ENCODE results near the gene IGSF1.

Gene IGSF1

DNA sequence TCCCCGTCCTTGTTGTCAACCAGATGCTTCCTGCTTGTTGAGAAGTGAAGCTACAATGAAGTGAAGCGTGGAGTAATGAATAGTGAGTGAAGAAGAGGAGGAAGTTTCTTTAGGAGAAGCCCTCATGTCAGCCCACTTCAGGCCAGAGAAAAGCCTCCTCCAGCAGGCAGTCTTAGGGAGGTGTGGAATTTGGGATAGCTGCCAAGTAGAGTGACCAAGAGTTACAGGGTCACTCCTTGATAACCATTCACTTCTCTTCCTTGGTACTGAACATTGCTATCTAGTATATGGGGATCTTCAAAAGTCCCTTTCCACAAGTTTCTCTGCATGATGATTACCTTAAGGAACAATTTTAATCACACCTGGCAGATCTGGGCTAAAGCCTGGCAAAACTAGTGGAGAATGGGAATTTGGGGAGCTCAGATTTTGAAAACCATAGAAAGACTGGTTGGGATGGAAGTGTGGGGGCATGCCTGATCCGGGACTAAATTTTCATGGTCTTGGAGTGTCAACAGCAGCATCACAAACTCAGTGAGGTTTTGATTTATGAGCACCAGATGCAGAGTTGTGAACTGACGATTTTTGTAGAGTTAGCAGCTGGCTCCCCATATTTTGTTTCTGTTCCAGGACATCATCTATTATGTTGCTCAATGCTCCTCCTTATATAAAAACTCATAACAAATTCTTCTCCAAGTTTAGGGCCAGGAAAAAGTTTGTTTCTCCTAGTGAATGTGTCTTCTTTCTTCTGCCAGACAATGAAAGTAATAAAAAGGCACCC is 53.1 kb downstream of the IGSF1 start:
- Histone ChIP-seq H3K27me3 (replicated peaks; ENCODE audit: insufficient read depth, low read length) (no peaks in the 10 kb centered on the region), H3K27ac (ENCODE audit: low read length) (no peak overlapping the region), H3F3A (ENCODE audit: insufficient read depth, low read length) (no peaks in the 10 kb centered on the region), H3K4me2 (ENCODE audit: low read depth, low read length) (no peak overlapping the region), H2AFZ (ENCODE audit: low read length) (no peak overlapping the region), H3K4me1 (ENCODE audit: low read length) (no peaks in the 10 kb centered on the region), H3K36me3 (replicated peaks; ENCODE audit: insufficient read depth, low read length) (no peaks in the 10 kb centered on the region), H3K9me3 (replicated peaks; ENCODE audit: insufficient read depth, low read length) (no peaks in the 10 kb centered on the region), H3K9me2 (replicated peaks; ENCODE audit: insufficient read depth, low read length) (no peaks in the 10 kb centered on the region), H3K4me3 (ENCODE audit: low read length) (no peak overlapping the region), H4K20me1 (ENCODE audit: insufficient read depth, low read length) (no peaks in the 10 kb centered on the region), H3K9ac (ENCODE audit: low read length) (no peak overlapping the region), H3K79me2 (ENCODE audit: low read length) (no peaks in the 10 kb centered on the region)
- DNase-seq = no peak
- TF ChIP-seq EZH2phosphoT487 (IDR thresholded peaks at IDR 0.05; ENCODE audit: low read length) (no peak), EZH2 (optimal IDR thresholded peaks at IDR 0.05; ENCODE audit: low read depth, low read length) (no peak)
- TF ChIP-seq, protein P1, sequence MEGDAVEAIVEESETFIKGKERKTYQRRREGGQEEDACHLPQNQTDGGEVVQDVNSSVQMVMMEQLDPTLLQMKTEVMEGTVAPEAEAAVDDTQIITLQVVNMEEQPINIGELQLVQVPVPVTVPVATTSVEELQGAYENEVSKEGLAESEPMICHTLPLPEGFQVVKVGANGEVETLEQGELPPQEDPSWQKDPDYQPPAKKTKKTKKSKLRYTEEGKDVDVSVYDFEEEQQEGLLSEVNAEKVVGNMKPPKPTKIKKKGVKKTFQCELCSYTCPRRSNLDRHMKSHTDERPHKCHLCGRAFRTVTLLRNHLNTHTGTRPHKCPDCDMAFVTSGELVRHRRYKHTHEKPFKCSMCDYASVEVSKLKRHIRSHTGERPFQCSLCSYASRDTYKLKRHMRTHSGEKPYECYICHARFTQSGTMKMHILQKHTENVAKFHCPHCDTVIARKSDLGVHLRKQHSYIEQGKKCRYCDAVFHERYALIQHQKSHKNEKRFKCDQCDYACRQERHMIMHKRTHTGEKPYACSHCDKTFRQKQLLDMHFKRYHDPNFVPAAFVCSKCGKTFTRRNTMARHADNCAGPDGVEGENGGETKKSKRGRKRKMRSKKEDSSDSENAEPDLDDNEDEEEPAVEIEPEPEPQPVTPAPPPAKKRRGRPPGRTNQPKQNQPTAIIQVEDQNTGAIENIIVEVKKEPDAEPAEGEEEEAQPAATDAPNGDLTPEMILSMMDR (IDR thresholded peaks at IDR 0.05; ENCODE audit: low read length) = no peak

DNA sequence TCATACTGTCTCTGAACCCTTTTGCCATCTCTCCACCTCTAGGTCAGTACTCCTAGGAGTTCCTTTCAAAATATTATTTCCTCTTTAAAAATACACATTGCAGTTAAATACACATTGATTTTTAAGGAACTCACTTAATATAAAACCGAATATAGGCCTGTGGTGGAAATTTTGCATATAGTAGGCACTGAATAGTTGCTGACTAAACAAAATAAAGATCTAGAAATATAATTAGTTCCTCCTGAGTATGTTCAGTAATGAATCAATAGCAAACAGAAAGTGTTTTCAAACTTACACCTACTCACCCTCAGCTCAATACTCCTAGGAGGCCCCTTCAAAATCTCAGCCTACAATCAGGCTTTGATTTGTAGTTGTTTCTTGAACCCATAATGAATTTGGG is 61.5 kb downstream of the IGSF1 start:
- H2AFZ ChIP-seq (ENCODE audit: low read length) = no peak overlapping the region
- H3K27ac ChIP-seq (ENCODE audit: low read length) = no peak overlapping the region
- H3K9ac ChIP-seq (ENCODE audit: low read length) = no peak overlapping the region
- no peaks in the 10 kb centered on the region for H4K20me1 ChIP-seq (ENCODE audit: insufficient read depth, low read length)
- no peaks in the 10 kb centered on the region for H3K36me3 ChIP-seq (replicated peaks; ENCODE audit: insufficient read depth, low read length)
- H3K9me2 ChIP-seq (replicated peaks; ENCODE audit: insufficient read depth, low read length) = no peaks in the 10 kb centered on the region
- no peak overlapping the region for H3K4me2 ChIP-seq (ENCODE audit: low read depth, low read length)
- no peak overlapping the region for H3K4me3 ChIP-seq (ENCODE audit: low read length)
- no peak for TF ChIP-seq EZH2phosphoT487 (IDR thresholded peaks at IDR 0.05; ENCODE audit: low read length)
- no peak for TF ChIP-seq EZH2 (optimal IDR thresholded peaks at IDR 0.05; ENCODE audit: low read depth, low read length)
- TF ChIP-seq, protein P1 (IDR thresholded peaks at IDR 0.05; ENCODE audit: low read length) = no peak
- no peaks in the 10 kb centered on the region for H3K79me2 ChIP-seq (ENCODE audit: low read length)
- H3K4me1 ChIP-seq (ENCODE audit: low read length) = no peaks in the 10 kb centered on the region
- H3K27me3 ChIP-seq (replicated peaks; ENCODE audit: insufficient read depth, low read length) = no peaks in the 10 kb centered on the region
- H3K9me3 ChIP-seq (replicated peaks; ENCODE audit: insufficient read depth, low read length) = no peaks in the 10 kb centered on the region
- H3F3A ChIP-seq (ENCODE audit: insufficient read depth, low read length) = no peaks in the 10 kb centered on the region
- DNase-seq = no peak

DNA sequence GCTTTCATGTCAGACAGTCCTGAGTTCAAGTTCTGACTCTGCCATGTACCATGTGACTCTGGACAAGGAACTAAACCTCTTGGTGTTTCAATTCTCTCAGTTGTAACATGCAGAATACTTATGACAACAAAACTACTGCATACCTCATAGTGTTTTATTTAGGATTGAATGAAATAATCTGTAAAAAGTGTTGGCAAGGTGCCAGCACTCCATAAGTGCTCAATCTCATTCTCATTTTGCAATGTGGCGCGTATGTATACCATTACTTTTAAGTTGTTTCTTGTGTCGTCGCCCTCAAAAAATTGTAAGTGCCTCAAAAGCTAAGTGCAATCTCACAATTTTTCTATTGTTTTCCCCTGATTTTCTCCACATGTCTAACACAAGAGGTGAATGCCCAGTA is 62.5 kb downstream of the IGSF1 start:
- Histone ChIP-seq H3F3A (ENCODE audit: insufficient read depth, low read length) (no peaks in the 10 kb centered on the region), H3K9me2 (replicated peaks; ENCODE audit: insufficient read depth, low read length) (no peaks in the 10 kb centered on the region), H3K79me2 (ENCODE audit: low read length) (no peaks in the 10 kb centered on the region), H3K4me2 (ENCODE audit: low read depth, low read length) (no peak overlapping the region), H2AFZ (ENCODE audit: low read length) (no peak overlapping the region), H3K27ac (ENCODE audit: low read length) (no peak overlapping the region), H3K9me3 (replicated peaks; ENCODE audit: insufficient read depth, low read length) (no peaks in the 10 kb centered on the region), H3K9ac (ENCODE audit: low read length) (no peak overlapping the region), H3K36me3 (replicated peaks; ENCODE audit: insufficient read depth, low read length) (no peaks in the 10 kb centered on the region), H3K27me3 (replicated peaks; ENCODE audit: insufficient read depth, low read length) (no peaks in the 10 kb centered on the region), H4K20me1 (ENCODE audit: insufficient read depth, low read length) (no peaks in the 10 kb centered on the region), H3K4me1 (ENCODE audit: low read length) (no peaks in the 10 kb centered on the region), H3K4me3 (ENCODE audit: low read length) (no peak overlapping the region)
- TF ChIP-seq, protein P1 (IDR thresholded peaks at IDR 0.05; ENCODE audit: low read length) = no peak
- no peak for DNase-seq

Measured in MM.1S (cell line).